T-cell (primary cell): ENCODE results near the gene INTS11. TPM values are rescaled to one million over a fixed set of nuclear protein-coding genes. Genes with fewer than 3 reads are reported as not detected.

Experiments used
- ATAC-seq, 4 experiments: fragments of 200-7000 bp in 3 of 4; fragments of 150-1000 bp in 1 of 4; cut with Tn5 transposase; replicated peaks in 1 of 4; 1 replicate in 3 of 4; 2 replicates in 1 of 4; pipeline ENCODE4 v1.10.0; 2021; ENCODE audit warnings: moderate library complexity in 3 of 4, mild to moderate bottlenecking in 2 of 4, moderate number of reproducible peaks in 1 of 4
- CTCF ChIA-PET, 2 donors: fragments of 300-600 bp; sonication (Branson Sonifier 250); formaldehyde crosslinking; loops; one replicate each; lab custom pipeline; 2022; ENCODE audit warnings: antibody characterized with exemption in 2 of 2; lab: Charles Lee
- POLR2A ChIA-PET, 2 donors: fragments of 300-600 bp; sonication (Branson Sonifier 250); formaldehyde crosslinking; loops; one replicate each; lab custom pipeline; 2022; ENCODE audit warnings: antibody characterized with exemption in 2 of 2; lab: Charles Lee
- DNase-seq, 35 experiments: peaks; one replicate each; pipeline versions ENCODE4 v3.0.0 to v3.0.0-alpha.2; 2013 to 2023
- H3K27ac ChIP-seq: one replicate; pipeline ENCODE4 v1.5.1; 2013; ENCODE audit warnings: low read length
- H3K27me3 ChIP-seq, 2 experiments: replicated peaks in 1 of 2; 1 replicate in 1 of 2; 2 replicates in 1 of 2; pipeline versions ENCODE4 v1.6.1 to v1.7.0; 2013; ENCODE audit warnings: low read length in 1 of 2, mixed read lengths in 1 of 2; ENCODE audit not compliant: control insufficient read depth in 2 of 2, insufficient read depth in 2 of 2; ENCODE audit errors: extremely low read depth in 1 of 2
- H3K36me3 ChIP-seq, 2 donors: 1 replicate in 1 of 2; 2 replicates in 1 of 2; pipeline versions ENCODE4 v1.6.1 to v1.7.0; 2013; ENCODE audit warnings: low read length in 1 of 2; ENCODE audit not compliant: control insufficient read depth in 2 of 2, insufficient read depth in 1 of 2; ENCODE audit errors: extremely low read depth in 1 of 2
- H3K4me1 ChIP-seq, 2 experiments: 1 replicate in 1 of 2; 2 replicates in 1 of 2; pipeline versions ENCODE4 v1.6.1 to v1.7.0; 2013; ENCODE audit warnings: low read length in 2 of 2, mixed read lengths in 1 of 2; ENCODE audit not compliant: insufficient read depth in 2 of 2, control insufficient read depth in 1 of 2; ENCODE audit errors: extremely low read depth in 1 of 2
- H3K4me3 ChIP-seq, 2 donors: 1 replicate in 1 of 2; 2 replicates in 1 of 2; pipeline versions ENCODE4 v1.5.1 to v1.7.0; 2013; ENCODE audit warnings: mild to moderate bottlenecking in 2 of 2, low read length in 1 of 2, moderate library complexity in 1 of 2; ENCODE audit not compliant: control insufficient read depth in 1 of 2; ENCODE audit errors: extremely low read depth in 1 of 2
- H3K9me3 ChIP-seq: 2 replicates; pipeline ENCODE4 v1.7.0; 2013
- H3K27ac Mint-ChIP-seq, 2 donors: one replicate each; pipeline ENCODE4 v1.8.0; 2020 to 2021; ENCODE audit warnings: mild to moderate bottlenecking in 2 of 2, mixed read lengths in 2 of 2
- H3K27me3 Mint-ChIP-seq, 2 donors: one replicate each; pipeline ENCODE4 v1.8.0; 2021 to 2022; ENCODE audit warnings: mixed read lengths in 2 of 2
- H3K36me3 Mint-ChIP-seq: one replicate; pipeline ENCODE4 v1.8.0; 2021; ENCODE audit warnings: mixed read lengths
- H3K4me1 Mint-ChIP-seq, 3 donors: one replicate each; pipeline ENCODE4 v1.8.0; 2020 to 2022; ENCODE audit warnings: mixed read lengths in 3 of 3, mild to moderate bottlenecking in 1 of 3
- H3K4me3 Mint-ChIP-seq, 3 donors: one replicate each; pipeline ENCODE4 v1.8.0; 2020 to 2022; ENCODE audit warnings: mild to moderate bottlenecking in 3 of 3, mixed read lengths in 3 of 3, moderate library complexity in 3 of 3
- H3K9me3 Mint-ChIP-seq, 3 donors: one replicate each; pipeline ENCODE4 v1.8.0; 2020 to 2022; ENCODE audit warnings: mixed read lengths in 3 of 3
- WGBS: methylation state at CpG from one replicate; pipeline ENCODE4 v1.1.5; 2013; ENCODE audit warnings: missing lambda C conversion rate; ENCODE audit not compliant: insufficient coverage; 5-methylcytosine and 5-hydroxymethylcytosine counted together
- total RNA-seq, 35 experiments: library from RNA in 6 of 35; stranded (reverse) in 6 of 35; fragments of 120-200 nt in 1 of 35; gene quantifications; one replicate each; pipeline versions ENCODE4 v1.2.1 to v1.2.4 and lab custom pipeline; 2013 to 2026

The INTS11 gene
- total RNA-seq, 5 donors from 2014 or later (not counting 1 experiment from before 2014, with no cell fraction given), result 161 to 200 (median 182) TPM

DNA sequence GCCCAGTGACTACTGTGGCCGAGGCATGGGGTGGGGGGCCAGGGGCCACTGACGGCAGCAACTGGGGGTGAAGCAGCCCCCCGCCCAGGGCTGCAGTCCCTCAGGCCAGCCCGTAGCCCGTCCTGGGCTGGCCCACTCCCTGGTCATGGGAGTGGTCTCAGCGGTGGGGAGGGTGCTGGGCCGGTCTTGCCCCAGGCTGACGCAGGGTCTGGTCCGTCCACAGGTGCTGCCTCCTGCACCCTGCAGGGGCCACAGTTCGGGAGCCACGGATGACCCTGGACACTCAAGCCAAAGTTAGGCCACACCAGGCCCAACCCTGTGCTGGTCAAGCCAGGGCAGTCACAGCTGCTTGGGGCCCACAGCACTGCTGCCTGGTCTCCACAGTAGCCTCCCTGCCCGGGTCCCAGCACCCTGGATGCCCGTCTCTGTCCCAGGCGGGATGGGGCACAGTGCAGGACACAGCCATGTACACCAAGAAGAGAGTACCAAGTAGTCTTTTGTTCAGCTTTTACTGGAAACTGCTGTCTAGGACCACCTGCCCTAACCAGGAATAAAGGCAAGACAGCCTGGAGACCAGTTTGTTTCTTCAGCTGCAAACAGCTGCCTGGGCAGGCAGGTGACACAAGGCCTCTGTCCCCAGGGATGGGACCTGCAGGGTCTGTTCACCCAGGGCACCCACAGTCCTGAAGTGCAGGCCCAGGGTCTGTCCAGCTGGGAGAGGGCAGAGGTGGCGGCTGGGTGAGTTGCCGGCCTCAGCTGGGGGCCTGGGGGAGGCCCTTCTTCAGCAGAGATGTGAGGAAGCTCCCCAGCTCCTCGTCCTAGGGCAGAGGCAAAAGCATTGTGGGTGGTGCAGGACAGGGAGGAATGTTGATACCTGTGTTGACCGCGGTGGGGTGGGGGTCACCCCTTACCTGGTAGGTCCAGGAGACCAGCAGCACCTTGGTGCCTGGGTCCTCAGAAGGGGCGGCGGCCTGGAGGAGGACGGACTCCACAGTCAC, 13.1 kb downstream of the INTS11 start:
- Histone ChIP-seq H3K27ac (no peak overlapping the region), H3K27me3 (no peaks in the 10 kb centered on the region), H3K36me3 (peaks cover 19 to 43% of the 10 kb centered on the region in 2 donors), H3K4me3 (no peak overlapping the region), H3K9me3 (no peaks in the 10 kb centered on the region), H3K4me1 (peaks cover 7 to 23% of the 10 kb centered on the region in 2 experiments)
- DNase-seq (no peak), ATAC-seq (no peak)
- Mint-ChIP-seq H3K27me3 (no peaks in the 10 kb centered on the region), H3K4me3 (peak overlapping the region in 2 of 3 donors; percentile 13 to 31), H3K36me3 (peaks cover 9% of the 10 kb centered on the region), H3K27ac (no peak overlapping the region), H3K4me1 (peaks cover 8 to 13% (median 9%) of the 10 kb centered on the region in 3 donors), H3K9me3 (no peaks in the 10 kb centered on the region)
- POLR2A ChIA-PET, result no interaction called here
- whole genome bisulfite sequencing, result 96% methylated on average over 20 of the region's 22 CpGs
- CTCF ChIA-PET, result no interaction called here

DNA sequence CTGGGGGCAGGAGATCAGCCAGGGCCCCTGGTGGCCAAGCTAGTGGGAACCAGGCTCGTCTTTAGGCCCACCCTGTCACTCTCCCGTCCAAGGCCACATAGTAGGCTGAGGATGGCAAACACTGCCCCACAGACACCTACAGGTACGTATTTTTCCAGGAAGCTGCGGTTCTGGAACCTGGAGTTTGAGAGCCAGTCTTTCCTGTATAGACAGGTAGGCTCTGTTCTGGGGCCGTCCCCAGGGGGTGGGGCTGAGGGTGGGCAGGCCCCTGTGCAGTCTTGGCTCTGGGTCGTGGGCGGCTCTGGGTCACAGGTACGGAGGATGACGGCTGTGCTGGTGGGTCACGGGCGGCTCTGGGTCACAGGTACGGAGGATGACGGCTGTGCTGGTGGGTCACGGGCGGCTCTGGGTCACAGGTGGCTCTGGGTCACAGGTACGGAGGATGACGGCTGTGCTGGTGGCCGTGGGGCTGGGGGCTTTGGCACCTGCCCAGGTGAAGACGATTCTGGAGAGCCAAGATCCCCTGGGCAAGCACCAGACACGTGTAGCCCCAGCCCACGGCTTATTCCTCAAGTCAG, 13.9 kb downstream of the INTS11 start:
- no peak for DNase-seq
- H3K36me3 ChIP-seq, result peaks cover 19 to 43% of the 10 kb centered on the region in 2 donors
- peak overlapping the region; percentile 31 to 75 (median 74) for H3K4me3 Mint-ChIP-seq
- no peaks in the 10 kb centered on the region for H3K9me3 ChIP-seq
- peaks cover 15 to 32% of the 10 kb centered on the region in 2 experiments for H3K4me1 ChIP-seq
- ChIA-PET CTCF (no interaction called here), POLR2A (no interaction called here)
- H3K4me3 ChIP-seq, result no peak overlapping the region
- no peak overlapping the region for H3K27ac Mint-ChIP-seq
- no peaks in the 10 kb centered on the region for H3K27me3 ChIP-seq
- peaks cover 3% of the 10 kb centered on the region for H3K36me3 Mint-ChIP-seq
- no peak for ATAC-seq
- no peaks in the 10 kb centered on the region for H3K27me3 Mint-ChIP-seq
- no peaks in the 10 kb centered on the region for H3K9me3 Mint-ChIP-seq
- 94% methylated on average over 15 of the region's 21 CpGs for WGBS
- H3K4me1 Mint-ChIP-seq, result peaks cover 16 to 20% (median 18%) of the 10 kb centered on the region in 3 donors
- H3K27ac ChIP-seq, result no peak overlapping the region

DNA sequence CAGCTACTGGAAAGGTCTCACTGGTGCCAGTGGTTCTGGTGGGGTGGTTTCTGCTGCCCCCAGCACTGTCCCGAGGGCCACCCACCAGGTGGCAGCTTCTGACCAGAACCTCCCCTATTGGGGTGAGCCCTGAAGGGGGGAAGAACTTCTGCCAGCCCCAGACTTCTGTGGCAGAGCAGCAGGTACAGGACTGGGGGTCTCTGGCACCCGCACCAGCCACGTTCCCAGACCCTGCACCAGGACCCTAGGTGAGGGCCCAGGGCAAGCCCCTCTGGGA, 14.4 kb downstream of the INTS11 start:
- POLR2A ChIA-PET, result no interaction called here

DNA sequence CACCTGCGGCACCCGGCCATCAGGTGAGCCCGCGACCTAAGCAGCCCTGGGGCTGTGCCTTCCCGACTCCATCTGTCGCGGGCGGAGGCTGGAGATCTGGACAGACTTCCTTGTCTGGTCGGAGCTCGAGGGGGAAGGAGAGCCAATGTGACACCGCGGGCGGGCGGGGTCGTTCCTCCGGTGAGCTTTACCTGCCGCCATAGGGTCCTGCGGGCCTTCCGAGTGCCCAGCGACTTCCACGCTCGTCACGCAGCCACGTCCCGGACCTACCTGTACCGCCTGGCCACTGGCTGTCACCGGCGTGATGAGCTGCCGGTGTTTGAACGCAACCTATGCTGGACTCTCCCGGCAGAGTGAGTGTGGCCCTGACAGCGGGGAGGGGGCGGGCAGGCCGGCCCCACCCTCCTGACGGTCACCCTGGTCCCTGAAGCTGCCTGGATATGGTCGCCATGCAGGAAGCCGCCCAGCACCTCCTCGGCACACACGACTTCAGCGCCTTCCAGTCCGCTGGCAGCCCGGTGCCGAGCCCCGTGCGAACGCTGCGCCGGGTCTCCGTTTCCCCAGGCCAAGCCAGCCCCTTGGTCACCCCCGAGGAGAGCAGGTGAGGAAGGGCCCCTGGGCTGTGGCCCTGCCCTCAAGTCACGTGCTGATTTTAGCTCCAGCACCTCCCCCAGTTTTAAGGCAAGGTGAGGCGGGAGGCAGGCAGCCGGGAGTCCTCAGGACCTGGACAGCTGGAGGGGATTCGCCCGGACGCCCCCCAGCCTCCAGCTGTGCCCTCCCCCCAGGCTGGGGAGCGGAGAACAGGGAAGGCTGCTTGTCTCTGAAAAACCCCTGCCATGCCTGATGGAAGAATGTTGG, 15.0 kb downstream of the INTS11 start:
- H3K27ac Mint-ChIP-seq, result peak overlapping the region in 1 of 2 donors; percentile 34
- no peaks in the 10 kb centered on the region for H3K27me3 ChIP-seq
- peaks cover 22 to 43% of the 10 kb centered on the region in 2 experiments for H3K4me1 ChIP-seq
- H3K4me3 Mint-ChIP-seq, result peak overlapping the region; percentile 66 to 75 (median 74)
- ChIA-PET CTCF (interaction anchor here in 1 of 2 donors (0.6 kb wide), 1 partner anchor 119 kb away, joined by 3 read pairs; no protein-coding TSS in a partner anchor), POLR2A (no interaction called here)
- H3K9me3 Mint-ChIP-seq, result no peaks in the 10 kb centered on the region
- peak overlapping the region; percentile 39 for H3K27ac ChIP-seq
- peaks cover 3% of the 10 kb centered on the region for H3K36me3 Mint-ChIP-seq
- peak overlapping the region; percentile 49 to 62 for H3K4me3 ChIP-seq
- no peaks in the 10 kb centered on the region for H3K9me3 ChIP-seq
- peaks cover 21 to 28% (median 25%) of the 10 kb centered on the region in 3 donors for H3K4me1 Mint-ChIP-seq
- H3K27me3 Mint-ChIP-seq, result no peaks in the 10 kb centered on the region
- peaks cover 17 to 35% of the 10 kb centered on the region in 2 donors for H3K36me3 ChIP-seq
- no peak for ATAC-seq
- 54% methylated on average over 55 of the region's 57 CpGs for WGBS
- DNase-seq, result peak in 1 of 35 experiments; percentile 38

More for the DNA sequence above, 14.4 kb downstream of the INTS11 start:
- WGBS, result 96% methylated on average over 2 of the region's 3 CpGs
- Mint-ChIP-seq H3K36me3 (peaks cover 3% of the 10 kb centered on the region), H3K9me3 (no peaks in the 10 kb centered on the region), H3K27me3 (no peaks in the 10 kb centered on the region), H3K4me3 (peak overlapping the region; percentile 66 to 75 (median 74)), H3K27ac (no peak overlapping the region), H3K4me1 (peaks cover 21 to 24% (median 21%) of the 10 kb centered on the region in 3 donors)
- Histone ChIP-seq H3K4me3 (no peak overlapping the region), H3K36me3 (peaks cover 19 to 41% of the 10 kb centered on the region in 2 donors), H3K27ac (no peak overlapping the region), H3K27me3 (no peaks in the 10 kb centered on the region), H3K4me1 (peaks cover 20 to 37% of the 10 kb centered on the region in 2 experiments), H3K9me3 (no peaks in the 10 kb centered on the region)
- CTCF ChIA-PET, result no interaction called here
- DNase-seq (no peak), ATAC-seq (no peak)

DNA sequence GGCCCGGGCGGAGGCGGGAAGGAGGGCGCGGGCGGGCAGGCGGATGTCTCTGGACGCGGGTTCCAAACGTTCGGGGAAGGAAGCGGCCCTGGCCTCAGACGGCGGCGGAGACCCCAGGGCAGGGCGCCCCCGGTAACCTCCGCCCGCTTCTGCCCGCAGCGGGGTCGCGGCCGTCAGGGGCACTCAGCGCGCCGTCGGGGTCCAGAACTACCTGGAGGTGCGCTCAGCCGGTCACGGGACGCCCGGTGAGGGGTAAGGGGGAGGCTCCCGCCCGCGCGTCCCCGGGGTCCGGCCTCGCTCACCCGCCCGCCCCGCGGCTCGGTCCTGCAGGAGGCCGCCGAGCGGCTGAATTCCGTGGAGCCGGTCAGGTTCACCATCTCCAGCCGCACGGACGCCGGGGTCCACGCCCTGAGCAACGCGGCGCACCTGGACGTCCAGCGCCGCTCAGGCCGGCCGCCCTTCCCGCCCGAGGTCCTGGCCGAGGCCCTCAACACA, 15.7 kb downstream of the INTS11 start:
- Histone ChIP-seq H3K9me3 (no peaks in the 10 kb centered on the region), H3K27me3 (no peaks in the 10 kb centered on the region), H3K4me1 (peaks cover 22 to 49% of the 10 kb centered on the region in 2 experiments), H3K27ac (no peak overlapping the region), H3K36me3 (peaks cover 14 to 28% of the 10 kb centered on the region in 2 donors), H3K4me3 (peak overlapping the region; percentile 49 to 62)
- Mint-ChIP-seq H3K4me3 (peak overlapping the region; percentile 75 to 83 (median 78)), H3K27me3 (no peaks in the 10 kb centered on the region), H3K9me3 (no peaks in the 10 kb centered on the region), H3K36me3 (peaks cover 3% of the 10 kb centered on the region), H3K27ac (peak overlapping the region in 1 of 2 donors; percentile 85), H3K4me1 (peaks cover 21 to 29% (median 26%) of the 10 kb centered on the region in 3 donors)
- WGBS, result 0% methylated on average over 58 of the region's 66 CpGs
- ChIA-PET CTCF (no interaction called here), POLR2A (no interaction called here)
- DNase-seq (peak in 1 of 35 experiments; percentile 28), ATAC-seq (no peak)
